ENCODE results near the gene WIPI1.

The WIPI1 gene

GRCh38 chr17:68460715-68461114 lies 3.4 kb upstream of the WIPI1 start:
- DNase-seq = no peak

- no peak for DNase-seq
Measured at GRCh38 chr17:68460146-68460545, 2.9 kb upstream of the WIPI1 start.

- no peak for DNase-seq
Measured at GRCh38 chr17:68459037-68459639, 1.8 kb upstream of the WIPI1 start.

- no peak for DNase-seq
Measured at GRCh38 chr17:68458260-68459036, 1.2 kb upstream of the WIPI1 start.

- peak; percentile 99 for DNase-seq
Measured at GRCh38 chr17:68457539-68458259, 403 bp upstream of the WIPI1 start.

- peak; percentile 91 for DNase-seq
Measured at GRCh38 chr17:68456339-68457167, 743 bp downstream of the WIPI1 start.

GRCh38 chr17:68455901-68456338 lies 1.4 kb downstream of the WIPI1 start:
- DNase-seq = no peak

- DNase-seq = no peak
Measured at GRCh38 chr17:68453991-68454665, 3.2 kb downstream of the WIPI1 start.

- DNase-seq = no peak
Measured at GRCh38 chr17:68452724-68453290, 4.5 kb downstream of the WIPI1 start.

GRCh38 chr17:68451670-68452354 lies 5.5 kb downstream of the WIPI1 start:
- DNase-seq = no peak

GRCh38 chr17:68450801-68451200 lies 6.5 kb downstream of the WIPI1 start:
- DNase-seq = no peak

- no peak for DNase-seq
Measured at GRCh38 chr17:68450391-68450790, 6.9 kb downstream of the WIPI1 start.

- DNase-seq = no peak
Measured at GRCh38 chr17:68449021-68449739, 8.1 kb downstream of the WIPI1 start.

GRCh38 chr17:68446626-68447041 lies 10.7 kb downstream of the WIPI1 start:
- DNase-seq = no peak

GRCh38 chr17:68445671-68446070 lies 11.6 kb downstream of the WIPI1 start:
- DNase-seq = no peak

GRCh38 chr17:68443972-68444464 lies 13.3 kb downstream of the WIPI1 start:
- DNase-seq = no peak

- no peak for DNase-seq
Measured at GRCh38 chr17:68441070-68441770, 16.1 kb downstream of the WIPI1 start.

- no peak for DNase-seq
Measured at GRCh38 chr17:68440526-68440925, 16.8 kb downstream of the WIPI1 start.

- no peak for DNase-seq
Measured at GRCh38 chr17:68439656-68440290, 17.5 kb downstream of the WIPI1 start.
